Measurements from ENCODE around the gene LDLRAD3. TPM values are rescaled to one million over a fixed set of nuclear protein-coding genes. Genes with fewer than 3 reads are reported as not detected.

Gene LDLRAD3
- polyA plus RNA-seq, 1 of the 3 experiments (the other 2 are of a cell fraction): 10.6 TPM

- TF ChIP-seq REST (IDR thresholded peaks at IDR 0.05; ENCODE audit: low read depth, low read length) (no peak), MEF2A (IDR thresholded peaks at IDR 0.05; ENCODE audit: borderline replicate concordance, low read depth) (no peak), TCF12 (IDR thresholded peaks at IDR 0.05) (peak; percentile 96), EP300 (IDR thresholded peaks at IDR 0.05; ENCODE audit: borderline replicate concordance in 1 of 2, low read depth in 1 of 2, low read length in 1 of 2) (peak; percentile 40 to 95; a peak in 3 of 4 replicates), FOXJ3 (CRISPR knock-in tag; IDR thresholded peaks at IDR 0.05) (no peak), RCOR1 (IDR thresholded peaks at IDR 0.05; ENCODE audit: low read length) (peak; percentile 93), CHD2 (IDR thresholded peaks at IDR 0.05; ENCODE audit: low read length, partially characterized antibody) (peak; percentile 74), RXRA (IDR thresholded peaks at IDR 0.05; ENCODE audit: borderline replicate concordance, low read depth) (no peak), NRF1 (IDR thresholded peaks at IDR 0.05; ENCODE audit: low read depth, low read length) (no peak), RAD21 (IDR thresholded peaks at IDR 0.05; ENCODE audit: low read length) (no peak), ELF1 (IDR thresholded peaks at IDR 0.05) (no peak), POLR2AphosphoS5 (IDR thresholded peaks at IDR 0.05; ENCODE audit: low read depth, low read length) (peak; percentile 86), GATA2 (CRISPR knock-in tag; IDR thresholded peaks at IDR 0.05) (peak; percentile 91), FOXM1 (IDR thresholded peaks at IDR 0.05; ENCODE audit: low read depth) (no peak), RFX5 (IDR thresholded peaks at IDR 0.05; ENCODE audit: low read length) (no peak), JUND (IDR thresholded peaks at IDR 0.05) (0 out of 2 replicates have a peak, but pooled peaks have one; percentile 36)
- TF ChIP-seq, protein P1, sequence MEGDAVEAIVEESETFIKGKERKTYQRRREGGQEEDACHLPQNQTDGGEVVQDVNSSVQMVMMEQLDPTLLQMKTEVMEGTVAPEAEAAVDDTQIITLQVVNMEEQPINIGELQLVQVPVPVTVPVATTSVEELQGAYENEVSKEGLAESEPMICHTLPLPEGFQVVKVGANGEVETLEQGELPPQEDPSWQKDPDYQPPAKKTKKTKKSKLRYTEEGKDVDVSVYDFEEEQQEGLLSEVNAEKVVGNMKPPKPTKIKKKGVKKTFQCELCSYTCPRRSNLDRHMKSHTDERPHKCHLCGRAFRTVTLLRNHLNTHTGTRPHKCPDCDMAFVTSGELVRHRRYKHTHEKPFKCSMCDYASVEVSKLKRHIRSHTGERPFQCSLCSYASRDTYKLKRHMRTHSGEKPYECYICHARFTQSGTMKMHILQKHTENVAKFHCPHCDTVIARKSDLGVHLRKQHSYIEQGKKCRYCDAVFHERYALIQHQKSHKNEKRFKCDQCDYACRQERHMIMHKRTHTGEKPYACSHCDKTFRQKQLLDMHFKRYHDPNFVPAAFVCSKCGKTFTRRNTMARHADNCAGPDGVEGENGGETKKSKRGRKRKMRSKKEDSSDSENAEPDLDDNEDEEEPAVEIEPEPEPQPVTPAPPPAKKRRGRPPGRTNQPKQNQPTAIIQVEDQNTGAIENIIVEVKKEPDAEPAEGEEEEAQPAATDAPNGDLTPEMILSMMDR (IDR thresholded peaks at IDR 0.05): no peak
- TF ChIP-seq, protein P2, sequence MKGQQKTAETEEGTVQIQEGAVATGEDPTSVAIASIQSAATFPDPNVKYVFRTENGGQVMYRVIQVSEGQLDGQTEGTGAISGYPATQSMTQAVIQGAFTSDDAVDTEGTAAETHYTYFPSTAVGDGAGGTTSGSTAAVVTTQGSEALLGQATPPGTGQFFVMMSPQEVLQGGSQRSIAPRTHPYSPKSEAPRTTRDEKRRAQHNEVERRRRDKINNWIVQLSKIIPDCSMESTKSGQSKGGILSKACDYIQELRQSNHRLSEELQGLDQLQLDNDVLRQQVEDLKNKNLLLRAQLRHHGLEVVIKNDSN (IDR thresholded peaks at IDR 0.05; ENCODE audit: borderline replicate concordance, low read depth): no peak
- TF ChIP-seq, protein P3, sequence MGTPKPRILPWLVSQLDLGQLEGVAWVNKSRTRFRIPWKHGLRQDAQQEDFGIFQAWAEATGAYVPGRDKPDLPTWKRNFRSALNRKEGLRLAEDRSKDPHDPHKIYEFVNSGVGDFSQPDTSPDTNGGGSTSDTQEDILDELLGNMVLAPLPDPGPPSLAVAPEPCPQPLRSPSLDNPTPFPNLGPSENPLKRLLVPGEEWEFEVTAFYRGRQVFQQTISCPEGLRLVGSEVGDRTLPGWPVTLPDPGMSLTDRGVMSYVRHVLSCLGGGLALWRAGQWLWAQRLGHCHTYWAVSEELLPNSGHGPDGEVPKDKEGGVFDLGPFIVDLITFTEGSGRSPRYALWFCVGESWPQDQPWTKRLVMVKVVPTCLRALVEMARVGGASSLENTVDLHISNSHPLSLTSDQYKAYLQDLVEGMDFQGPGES (IDR thresholded peaks at IDR 0.05; ENCODE audit: low read depth, low read length): no peak
Observed at GRCh38 chr11:36195496-36196354, 251.9 kb downstream of the LDLRAD3 start (continued).

Data from SK-N-SH (cell line).